ENCODE measurements around the gene RBM47.

- TF ChIP-seq CTCF (IDR thresholded peaks at IDR 0.05) (peak in 1 of 3 donors; percentile 37), POLR2A (IDR thresholded peaks at IDR 0.05) (no peak)
Measured at GRCh38 chr4:40550948-40551462, 78.7 kb downstream of the RBM47 start.
